HG03378 (cell line): ENCODE data around the gene P4HA2.
"Not testable (repeated sequence)": the region's sequence is repeated elsewhere in the genome, so short reads cannot be mapped to it uniquely, and the experiment has no call there.

Experiments used
- ATAC-seq: cut with Tn5 transposase; IDR thresholded peaks from one replicate; pipeline ENCODE4 v1.9.1; 2021; ENCODE audit warnings: mild to moderate bottlenecking, moderate library complexity; ENCODE audit not compliant: unreplicated experiment

Gene P4HA2

DNA sequence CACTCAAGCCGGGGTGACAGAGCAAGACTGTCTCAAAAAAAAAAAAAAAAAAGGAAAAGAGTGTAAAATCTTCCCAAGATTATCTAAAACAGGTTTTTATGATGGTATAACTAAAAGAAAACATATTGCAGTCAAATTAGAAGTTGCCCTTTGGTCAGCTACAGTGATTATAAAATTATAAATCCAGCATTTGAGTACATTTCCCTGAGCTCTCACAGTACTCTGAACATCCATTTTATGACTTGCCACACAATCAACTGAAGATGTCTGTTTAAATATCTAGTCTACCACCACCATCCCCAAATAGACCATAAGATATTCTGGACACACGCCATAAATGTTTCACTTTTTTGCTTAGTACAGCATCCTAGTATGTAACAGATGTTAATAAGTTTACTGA is 77.1 kb downstream of the P4HA2 start:
- ATAC-seq: no peak

DNA sequence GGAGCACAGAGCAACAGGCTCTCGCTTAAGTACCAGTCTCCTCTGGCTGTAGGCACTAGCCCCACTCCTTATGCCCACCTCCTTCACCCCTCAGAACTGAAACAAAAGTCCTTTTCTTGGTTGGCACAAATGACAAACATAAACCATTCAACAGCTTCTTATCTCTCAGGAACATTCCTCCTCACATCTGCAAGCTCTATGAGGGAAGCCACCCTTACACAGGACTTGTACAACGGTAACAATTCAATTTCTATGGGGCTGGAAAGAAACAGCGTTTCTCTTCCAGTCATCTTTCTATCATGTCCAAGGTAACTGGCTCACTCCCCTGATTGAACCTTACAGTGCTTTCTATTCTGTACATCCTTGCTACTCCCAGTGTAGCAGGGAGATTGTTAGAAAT is 80.0 kb downstream of the P4HA2 start:
- ATAC-seq: no peak

DNA sequence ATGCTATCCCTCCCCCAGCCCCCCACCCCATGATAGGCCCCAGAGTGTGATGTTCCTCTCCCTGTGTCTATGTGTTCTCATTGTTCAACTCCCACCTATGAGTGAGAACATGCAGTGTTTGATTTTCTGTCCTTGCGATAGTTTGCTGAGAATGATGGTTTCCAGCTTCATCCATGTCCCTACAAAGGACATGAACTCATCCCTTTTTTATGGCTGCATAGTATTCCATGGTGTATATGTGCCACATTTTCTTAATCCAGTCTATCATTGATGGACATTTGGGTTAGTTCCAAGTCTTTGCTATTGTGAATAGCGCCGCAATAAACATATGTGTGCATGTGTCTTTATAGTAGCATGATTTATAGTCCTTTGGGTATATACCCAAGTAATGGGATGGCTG is 82.3 kb downstream of the P4HA2 start:
- ATAC-seq: not testable (repeated sequence)

DNA sequence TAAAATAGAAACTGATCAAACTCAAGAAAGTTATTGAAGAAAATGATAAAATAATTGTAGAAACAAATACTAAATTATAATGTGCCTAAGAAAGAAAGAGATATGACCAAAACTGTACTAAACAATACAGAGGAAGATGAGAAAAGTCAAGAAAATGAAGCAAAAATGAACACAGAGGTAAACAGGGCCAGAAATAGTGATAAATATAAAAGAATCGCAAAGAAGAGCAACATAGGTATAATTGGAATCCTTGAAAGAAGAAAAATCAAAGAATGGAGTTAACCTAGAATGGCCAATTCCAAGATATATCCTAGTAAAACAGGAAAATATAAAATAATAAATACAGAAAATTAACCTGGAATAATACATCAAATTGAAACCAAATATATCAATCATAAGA is 84.5 kb downstream of the P4HA2 start:
- ATAC-seq: no peak

DNA sequence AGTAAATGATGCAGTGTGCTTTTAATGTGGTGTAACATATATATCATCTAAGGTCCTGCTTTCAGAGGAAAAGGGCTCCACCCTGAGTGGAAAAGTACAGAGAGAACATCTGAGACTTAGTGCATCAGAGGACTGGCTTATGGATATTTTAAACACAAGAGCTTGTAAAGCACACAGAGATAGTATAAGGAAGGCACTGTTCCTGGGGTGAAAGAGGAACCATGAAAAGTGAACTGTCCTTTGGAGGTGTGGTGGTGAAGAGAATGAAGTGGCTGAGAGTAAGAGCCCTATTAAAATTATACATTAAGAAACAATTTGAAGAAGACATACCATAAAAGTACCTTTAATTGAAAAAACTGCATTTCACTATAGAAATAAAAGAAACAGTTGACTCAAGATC is 85.2 kb downstream of the P4HA2 start:
- no peak for ATAC-seq
